Measurements from ENCODE around the gene DOCK3. TPM values are rescaled to one million over a fixed set of nuclear protein-coding genes. Genes with fewer than 3 reads are reported as not detected.
"Not testable (repeated sequence)": the region's sequence is repeated elsewhere in the genome, so short reads cannot be mapped to it uniquely, and the experiment has no call there.

DOCK3 gene
- polyA plus RNA-seq, 2 of the 4 experiments (the other 2 are of a cell fraction), result 0.40 to 0.46 TPM

DNA sequence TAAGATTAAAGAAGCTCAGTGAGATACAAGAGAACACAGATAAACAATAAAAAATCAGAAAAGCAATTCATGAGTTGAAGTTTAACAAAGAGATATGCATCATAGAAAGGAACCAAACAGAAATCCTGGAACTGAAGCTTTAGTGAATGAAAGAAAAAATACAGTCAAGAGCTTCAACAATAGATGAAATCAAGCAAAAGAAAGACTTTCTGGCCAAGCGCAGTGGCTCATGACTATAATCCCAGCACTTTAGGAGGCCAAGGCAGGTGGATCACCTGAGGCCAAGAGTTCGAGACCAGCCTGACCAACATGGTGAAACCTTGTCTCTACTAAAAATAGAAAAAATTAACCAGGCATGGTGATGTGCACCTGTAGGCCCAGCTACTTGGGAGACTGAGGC lies 408.8 kb downstream of the DOCK3 start:
- H3K4me2 ChIP-seq, result no peak overlapping the region
- H3K27ac ChIP-seq, result no peak overlapping the region
- TF ChIP-seq HMGXB4 (CRISPR knock-in tag; IDR thresholded peaks at IDR 0.05; ENCODE audit: borderline replicate concordance) (no peak), RCOR1 (IDR thresholded peaks at IDR 0.05; ENCODE audit: low read depth, low read length) (no peak), HDAC2 (IDR thresholded peaks at IDR 0.05) (no peak), EHMT2 (IDR thresholded peaks at IDR 0.05; ENCODE audit: low read depth) (no peak), FOXS1 (CRISPR knock-in tag; IDR thresholded peaks at IDR 0.05) (no peak), CHD2 (IDR thresholded peaks at IDR 0.05; ENCODE audit: low read length, partially characterized antibody) (no peak), JUN (IDR thresholded peaks at IDR 0.05) (no peak)
- TF ChIP-seq, protein P1, sequence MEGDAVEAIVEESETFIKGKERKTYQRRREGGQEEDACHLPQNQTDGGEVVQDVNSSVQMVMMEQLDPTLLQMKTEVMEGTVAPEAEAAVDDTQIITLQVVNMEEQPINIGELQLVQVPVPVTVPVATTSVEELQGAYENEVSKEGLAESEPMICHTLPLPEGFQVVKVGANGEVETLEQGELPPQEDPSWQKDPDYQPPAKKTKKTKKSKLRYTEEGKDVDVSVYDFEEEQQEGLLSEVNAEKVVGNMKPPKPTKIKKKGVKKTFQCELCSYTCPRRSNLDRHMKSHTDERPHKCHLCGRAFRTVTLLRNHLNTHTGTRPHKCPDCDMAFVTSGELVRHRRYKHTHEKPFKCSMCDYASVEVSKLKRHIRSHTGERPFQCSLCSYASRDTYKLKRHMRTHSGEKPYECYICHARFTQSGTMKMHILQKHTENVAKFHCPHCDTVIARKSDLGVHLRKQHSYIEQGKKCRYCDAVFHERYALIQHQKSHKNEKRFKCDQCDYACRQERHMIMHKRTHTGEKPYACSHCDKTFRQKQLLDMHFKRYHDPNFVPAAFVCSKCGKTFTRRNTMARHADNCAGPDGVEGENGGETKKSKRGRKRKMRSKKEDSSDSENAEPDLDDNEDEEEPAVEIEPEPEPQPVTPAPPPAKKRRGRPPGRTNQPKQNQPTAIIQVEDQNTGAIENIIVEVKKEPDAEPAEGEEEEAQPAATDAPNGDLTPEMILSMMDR (IDR thresholded peaks at IDR 0.05), result no peak
- ChIA-PET CTCF (interaction anchor here (0.6 to 1.4 kb wide), 2 partner anchors 8 to 17 kb away, joined by 3 to 6 read pairs; no protein-coding TSS in a partner anchor), POLR2A (no interaction called here)
- H3K4me1 ChIP-seq, result no peaks in the 10 kb centered on the region
- FAIRE-seq (no peak), ATAC-seq (no peak), DNase-seq (ENCODE audit: low read depth in 1 of 2, low spot score in 1 of 2) (no peak)
- no peak overlapping the region for H3K4me3 ChIP-seq
- peaks cover 10% of the 10 kb centered on the region; the same call in 1 of the 3 replicates for H3K9me3 ChIP-seq
- WGBS (ENCODE audit: missing lambda C conversion rate), result 46% methylated on average over 2 of the region's 2 CpGs

DNA sequence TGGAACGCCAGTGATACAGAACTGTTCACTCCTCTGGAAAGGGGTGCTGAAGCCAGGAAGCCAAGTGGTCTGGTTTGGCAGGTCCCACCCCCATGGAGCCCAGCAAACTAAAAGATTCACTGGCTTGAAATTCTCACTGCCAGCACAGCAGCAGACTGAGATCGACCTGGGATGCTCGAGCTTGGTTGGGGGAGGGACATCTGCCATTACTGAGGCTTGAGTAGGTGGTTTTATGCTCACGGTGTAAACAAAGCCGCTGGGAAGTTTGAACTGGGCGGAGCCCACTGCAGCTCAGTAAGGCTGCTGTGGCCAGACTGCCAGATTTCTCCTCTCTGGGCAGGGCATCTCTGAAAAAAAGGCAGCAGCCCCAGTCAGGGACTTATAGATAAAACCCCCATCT lies 417.4 kb downstream of the DOCK3 start:
- H3K4me3 ChIP-seq; FAIRE-seq; POLR2A ChIA-PET; ATAC-seq; H3K4me2 ChIP-seq; H3K9me3 ChIP-seq; H3K4me1 ChIP-seq; H3K27ac ChIP-seq; DNase-seq (ENCODE audit: low read depth in 1 of 2, low spot score in 1 of 2): not testable (repeated sequence)
- CTCF ChIA-PET, result interaction anchor here (0.6 to 1.0 kb wide), 3 partner anchors 9 to 15 kb away, joined by 3 read pairs; no protein-coding TSS in a partner anchor
- 4% methylated on average over 4 of the region's 6 CpGs for WGBS (ENCODE audit: missing lambda C conversion rate)

- H3K4me1 ChIP-seq; H3K27ac ChIP-seq; H3K4me2 ChIP-seq; H3K9me3 ChIP-seq; FAIRE-seq; ATAC-seq; H3K4me3 ChIP-seq; POLR2A ChIA-PET; DNase-seq (ENCODE audit: low read depth in 1 of 2, low spot score in 1 of 2): not testable (repeated sequence)
- CTCF ChIA-PET, result interaction anchor here (0.7 kb wide), 1 partner anchor 468 kb away, joined by 3 read pairs; no protein-coding TSS in a partner anchor
- WGBS (ENCODE audit: missing lambda C conversion rate), result 4% methylated on average over 1 of the region's 1 CpG
Observed at GRCh38 chr3:51094838-51095237, 420.1 kb downstream of the DOCK3 start.

DNA sequence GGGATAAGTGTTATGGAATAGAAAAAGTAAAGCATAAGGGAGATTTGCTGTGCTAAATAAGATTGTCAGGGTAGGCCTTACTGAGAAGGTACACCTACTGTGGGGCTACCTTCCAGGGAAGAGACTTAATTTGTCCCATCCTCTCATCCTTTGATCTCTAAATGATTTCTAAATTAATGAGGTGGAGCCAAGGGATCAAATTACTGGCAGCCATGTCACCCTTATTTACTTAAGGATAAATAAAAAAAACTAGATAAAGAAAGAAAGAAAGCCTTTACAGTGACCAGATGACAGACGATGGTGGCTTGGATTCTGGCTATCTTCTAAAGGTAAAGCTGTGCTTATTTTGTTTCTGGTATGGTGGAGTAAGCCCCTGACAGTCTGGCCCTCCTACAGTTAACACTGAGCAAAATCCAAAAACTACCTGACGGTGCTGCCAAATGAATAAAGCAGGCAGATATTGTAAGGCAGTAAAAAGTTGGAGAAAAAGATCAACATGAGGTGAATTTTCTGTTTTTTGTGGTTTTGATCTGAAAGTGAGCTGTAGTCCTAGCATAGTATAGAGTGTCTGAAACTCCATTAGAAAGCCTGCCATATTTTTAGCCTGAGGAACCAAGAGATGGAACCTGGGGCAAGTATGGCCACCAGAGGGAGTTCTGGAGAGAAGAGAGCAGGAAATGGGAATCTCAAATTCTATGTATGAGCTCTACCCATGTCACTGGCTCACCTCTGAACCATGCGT lies 425.2 kb downstream of the DOCK3 start:
- no peaks in the 10 kb centered on the region for H3K4me1 ChIP-seq
- no peak overlapping the region for H3K4me2 ChIP-seq
- ChIA-PET CTCF (interaction anchor here (0.6 to 6.0 kb wide), 31 partner anchors 8 to 486 kb away, joined by 3 to 56 read pairs (median 3); partner anchors contain the start of gene MAPKAPK3), POLR2A (no interaction called here)
- ATAC-seq, result peak; percentile 90 to 96
- H3K9me3 ChIP-seq, result no peaks in the 10 kb centered on the region
- 33% methylated on average over 3 of the region's 3 CpGs for WGBS (ENCODE audit: missing lambda C conversion rate)
- H3K4me3 ChIP-seq, result no peak overlapping the region
- DNase-seq (ENCODE audit: low read depth in 1 of 2, low spot score in 1 of 2), result peak; percentile 22 to 49
- no peak for FAIRE-seq
- TF ChIP-seq NFE2L2 (conservative IDR thresholded peaks at IDR 0.05; ENCODE audit: low read length) (no peak), E2F6 (IDR thresholded peaks at IDR 0.05; ENCODE audit: borderline replicate concordance, low read depth) (no peak), RAD21 (conservative IDR thresholded peaks at IDR 0.05 in 1 of 2, IDR thresholded peaks at IDR 0.05 in 1 of 2) (peak; percentile 58 to 62; a peak in 4 of 5 replicates), SMC3 (IDR thresholded peaks at IDR 0.05) (peak; percentile 73)
- TF ChIP-seq, protein P1 (IDR thresholded peaks at IDR 0.05), result peak; percentile 60
- no peak overlapping the region for H3K27ac ChIP-seq

Measured in A549 (cell line).